ENCODE data around the gene MAP3K5.

Gene MAP3K5

GRCh38 chr6:136628996-136629395, 163.3 kb downstream of the MAP3K5 start:
- TF ChIP-seq CTCF (IDR thresholded peaks at IDR 0.05; ENCODE audit: borderline replicate concordance, control extremely low read depth, extremely low read depth, insufficient read depth, missing control alignments): no peak
- DNase-seq (ENCODE audit: low spot score): no peak
- in situ Hi-C loops (cut with MboI; ENCODE audit: low sequenced_read_pairs, unreplicated experiment): no loop called here

- in situ Hi-C loops (cut with MboI; ENCODE audit: low sequenced_read_pairs, unreplicated experiment): no loop called here
- no peak for TF ChIP-seq CTCF (IDR thresholded peaks at IDR 0.05; ENCODE audit: borderline replicate concordance, control extremely low read depth, extremely low read depth, insufficient read depth, missing control alignments)
- DNase-seq (ENCODE audit: low spot score): no peak
These were observed 165.1 kb downstream of the MAP3K5 start for GRCh38 chr6:136627191-136627590.

- no peak for DNase-seq (ENCODE audit: low spot score)
- in situ Hi-C loops (cut with MboI; ENCODE audit: low sequenced_read_pairs, unreplicated experiment): no loop called here
- TF ChIP-seq CTCF (IDR thresholded peaks at IDR 0.05; ENCODE audit: borderline replicate concordance, control extremely low read depth, extremely low read depth, insufficient read depth, missing control alignments): no peak
These were observed 167.0 kb downstream of the MAP3K5 start for GRCh38 chr6:136625293-136625692.

- no peak for DNase-seq (ENCODE audit: low spot score)
- no peak for TF ChIP-seq CTCF (IDR thresholded peaks at IDR 0.05; ENCODE audit: borderline replicate concordance, control extremely low read depth, extremely low read depth, insufficient read depth, missing control alignments)
- in situ Hi-C loops (cut with MboI; ENCODE audit: low sequenced_read_pairs, unreplicated experiment): no loop called here
These were observed 167.9 kb downstream of the MAP3K5 start for GRCh38 chr6:136624347-136624746.

- no peak for TF ChIP-seq CTCF (IDR thresholded peaks at IDR 0.05; ENCODE audit: borderline replicate concordance, control extremely low read depth, extremely low read depth, insufficient read depth, missing control alignments)
- DNase-seq (ENCODE audit: low spot score): no peak
- in situ Hi-C loops (cut with MboI; ENCODE audit: low sequenced_read_pairs, unreplicated experiment): no loop called here
These were observed 174.2 kb downstream of the MAP3K5 start for GRCh38 chr6:136618086-136618485.

GRCh38 chr6:136616527-136616926, 175.8 kb downstream of the MAP3K5 start:
- TF ChIP-seq CTCF (IDR thresholded peaks at IDR 0.05; ENCODE audit: borderline replicate concordance, control extremely low read depth, extremely low read depth, insufficient read depth, missing control alignments): no peak
- in situ Hi-C loops (cut with MboI; ENCODE audit: low sequenced_read_pairs, unreplicated experiment): no loop called here

GRCh38 chr6:136614994-136615393, 177.3 kb downstream of the MAP3K5 start:
- TF ChIP-seq CTCF (IDR thresholded peaks at IDR 0.05; ENCODE audit: borderline replicate concordance, control extremely low read depth, extremely low read depth, insufficient read depth, missing control alignments): no peak
- in situ Hi-C loops (cut with MboI; ENCODE audit: low sequenced_read_pairs, unreplicated experiment): no loop called here
- no peak for DNase-seq (ENCODE audit: low spot score)

More at GRCh38 chr6:136616527-136616926, 175.8 kb downstream of the MAP3K5 start:
- DNase-seq (ENCODE audit: low spot score): no peak
